Activated naive CD8-positive, alpha-beta T cell treated with anti-CD3 and anti-CD28 coated beads, Interleukin-2, amount 50 U/mL, for 24 hours (primary cell): Measurements from ENCODE around the gene SKIC2.
"Not testable (repeated sequence)": the region's sequence is repeated elsewhere in the genome, so short reads cannot be mapped to it uniquely, and the experiment has no call there.

ENCODE experiments used
- ATAC-seq: fragments of 150-1000 bp; cut with Tn5 transposase; one replicate; pipeline ENCODE4 v1.10.0; 2021
- DNase-seq: peaks from one replicate; pipeline ENCODE4 v3.0.0; 2021
- H3K27ac Mint-ChIP-seq: one replicate; pipeline ENCODE4 v1.8.0; 2021; ENCODE audit warnings: mild to moderate bottlenecking, mixed read lengths
- H3K27me3 Mint-ChIP-seq: one replicate; pipeline ENCODE4 v1.8.0; 2021; ENCODE audit warnings: mixed read lengths
- H3K36me3 Mint-ChIP-seq: one replicate; pipeline ENCODE4 v1.8.0; 2021; ENCODE audit warnings: low read depth, mixed read lengths
- H3K4me1 Mint-ChIP-seq: one replicate; pipeline ENCODE4 v1.8.0; 2021; ENCODE audit warnings: mixed read lengths
- H3K4me3 Mint-ChIP-seq: one replicate; pipeline ENCODE4 v1.8.0; 2021; ENCODE audit warnings: mild to moderate bottlenecking, moderate library complexity, mixed read lengths
- H3K9me3 Mint-ChIP-seq: one replicate; pipeline ENCODE4 v1.8.0; 2021; ENCODE audit warnings: mixed read lengths

SKIC2 gene

DNA sequence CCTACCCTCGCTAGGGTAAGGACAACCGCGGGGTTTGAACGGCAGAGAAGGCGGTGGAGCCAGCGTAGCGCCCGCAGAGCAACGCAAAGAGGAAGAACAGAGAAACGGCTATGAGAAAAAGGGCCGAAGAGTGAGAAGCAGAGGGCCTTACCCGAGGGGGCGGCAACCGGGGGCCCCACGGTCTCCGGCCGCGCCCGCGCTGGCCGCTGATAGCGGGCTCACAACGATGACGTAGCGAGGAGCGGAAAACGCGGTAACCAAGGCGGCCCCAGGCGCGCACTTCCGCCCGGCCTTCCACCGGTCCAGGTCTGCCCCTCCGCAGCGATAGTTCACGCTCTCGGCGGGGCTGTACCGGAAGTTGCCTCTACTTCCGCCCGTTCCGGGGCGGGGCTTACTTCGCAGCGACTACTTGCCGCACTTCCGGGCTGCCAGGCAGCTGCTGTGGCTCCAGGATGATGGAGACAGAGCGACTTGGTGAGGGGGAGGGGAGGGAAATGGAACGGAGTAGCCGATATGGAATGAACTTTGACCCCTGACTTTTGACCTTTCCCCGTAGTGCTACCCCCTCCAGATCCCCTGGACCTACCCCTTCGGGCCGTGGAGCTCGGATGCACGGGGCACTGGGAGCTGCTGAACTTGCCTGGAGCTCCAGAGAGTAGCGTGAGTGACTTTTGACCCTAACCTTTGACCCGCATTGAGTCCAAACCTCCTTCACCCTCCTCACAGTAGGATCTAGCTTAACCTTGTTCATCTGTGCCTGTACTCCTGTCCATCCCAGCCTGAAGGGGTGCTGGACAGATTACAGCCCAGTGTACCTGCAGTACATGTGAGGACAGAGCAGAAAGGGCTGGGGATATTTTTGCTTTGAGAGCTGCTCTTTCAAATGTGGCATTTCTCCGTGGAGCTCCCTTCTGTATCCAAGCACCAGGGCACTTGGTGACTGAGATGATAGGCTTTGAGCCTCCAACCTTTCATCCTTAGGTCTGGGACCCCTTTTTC lies at the start of gene SKIC2, which contains the start of gene NELFE:
SKIC2 (plus strand) TSS at position 435 of the 999 bp plus-strand sequence; CDS start at position 453, 18 bp downstream.
NELFE (minus strand) TSS at position 231 of the 999 bp plus-strand sequence. CDS start 525 bp downstream, outside the sequence.
- peaks cover 51% of the 10 kb centered on the region for H3K36me3 Mint-ChIP-seq
- H3K4me1 Mint-ChIP-seq = peaks cover 34% of the 10 kb centered on the region
- no peaks in the 10 kb centered on the region for H3K9me3 Mint-ChIP-seq
- H3K27me3 Mint-ChIP-seq = no peaks in the 10 kb centered on the region
- ATAC-seq (peak; percentile 100), DNase-seq (peak; percentile 98)
- H3K4me3 Mint-ChIP-seq = peak within 1 kb of the TSS; percentile 98
- peak within 1 kb of the TSS; percentile 93 for H3K27ac Mint-ChIP-seq

DNA sequence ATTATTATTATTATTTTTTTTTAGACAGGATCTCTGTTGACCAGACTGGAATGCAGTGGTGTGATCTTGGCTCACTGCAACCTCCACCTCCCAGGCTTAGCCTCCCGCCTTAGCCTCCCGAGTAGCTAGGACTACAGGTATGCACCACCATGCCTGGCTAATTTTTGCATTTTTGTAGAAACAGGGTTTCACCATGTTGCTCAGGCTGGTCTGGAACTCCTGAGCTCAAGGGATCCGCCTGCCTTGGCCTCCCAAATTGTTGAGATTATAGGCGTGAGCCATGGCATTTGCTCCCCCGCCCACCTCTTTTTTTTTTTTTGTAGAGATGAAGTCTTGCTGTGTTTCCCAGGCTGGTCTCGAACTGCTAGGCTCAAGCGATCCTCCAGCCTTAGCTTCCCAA lies 49.7 kb upstream of the SKIC2 start:
- H3K27ac Mint-ChIP-seq, H3K9me3 Mint-ChIP-seq, ATAC-seq: not testable (repeated sequence)

DNA sequence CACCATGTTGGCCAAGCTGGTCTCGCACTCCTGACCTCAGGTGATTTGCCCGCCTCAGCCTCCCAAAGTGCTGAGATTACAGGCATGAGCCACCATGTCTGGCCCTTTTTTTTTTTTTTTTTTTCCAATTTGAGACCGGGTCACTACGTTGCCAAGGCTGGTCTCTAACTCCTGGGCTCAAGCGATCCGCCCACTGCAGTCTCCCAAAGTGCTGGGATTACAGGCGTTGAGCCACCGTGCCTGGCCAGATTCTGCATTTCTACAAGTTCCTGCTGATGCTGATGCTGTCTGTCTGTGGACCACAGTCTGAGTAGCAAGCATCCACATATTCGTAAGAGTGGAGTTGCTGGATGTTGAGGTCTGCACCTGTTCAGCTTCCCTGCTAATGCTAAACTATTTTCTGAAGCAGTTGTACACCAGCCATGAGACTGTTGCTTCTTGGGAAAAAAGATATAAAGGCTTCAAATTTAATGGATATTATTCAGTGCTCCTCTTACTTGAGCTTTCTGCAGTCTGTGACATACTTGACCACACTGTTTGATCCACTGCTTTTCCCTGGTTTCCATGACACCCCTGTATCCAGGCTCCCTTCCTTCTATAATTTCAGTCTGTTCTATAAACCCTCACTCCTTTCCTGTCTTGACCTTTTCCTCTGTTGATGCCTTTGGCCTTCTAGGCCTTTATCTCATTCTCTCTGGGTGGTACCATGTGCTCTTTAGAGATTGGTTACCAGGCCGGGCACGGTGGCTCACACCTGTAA lies 47.0 kb upstream of the SKIC2 start:
- ATAC-seq (no peak), DNase-seq (no peak)
- H3K9me3 Mint-ChIP-seq = no peaks in the 10 kb centered on the region
- H3K36me3 Mint-ChIP-seq = no peaks in the 10 kb centered on the region
- H3K4me3 Mint-ChIP-seq = no peak overlapping the region
- H3K4me1 Mint-ChIP-seq = peaks cover 19% of the 10 kb centered on the region
- H3K27me3 Mint-ChIP-seq = peaks cover 13% of the 10 kb centered on the region
- no peak overlapping the region for H3K27ac Mint-ChIP-seq

More for the DNA sequence above, 49.7 kb upstream of the SKIC2 start:
- not testable (repeated sequence) for H3K4me3 Mint-ChIP-seq, H3K36me3 Mint-ChIP-seq, DNase-seq
- Mint-ChIP-seq H3K27me3 (peaks cover 13% of the 10 kb centered on the region), H3K4me1 (peaks cover 19% of the 10 kb centered on the region)

DNA sequence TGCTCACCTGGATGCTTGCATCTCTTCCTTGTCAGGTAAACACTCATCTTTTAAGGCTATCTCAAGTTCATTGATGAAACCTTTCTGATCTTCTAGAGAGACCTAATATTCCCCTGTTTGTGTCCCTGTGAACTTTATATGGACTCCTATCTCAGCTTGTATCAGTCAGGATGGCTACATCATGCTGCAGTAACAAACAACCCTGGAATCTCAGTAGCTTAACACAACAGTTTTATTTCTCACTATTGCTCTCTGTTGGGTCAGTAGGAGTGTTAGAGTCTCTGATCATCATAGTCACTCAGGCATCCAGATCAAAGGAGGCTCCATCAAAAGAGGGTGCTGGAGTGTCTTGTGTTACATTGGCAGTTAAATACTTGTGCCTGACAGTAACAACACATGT lies 43.6 kb upstream of the SKIC2 start:
- Mint-ChIP-seq H3K4me1 (peaks cover 11% of the 10 kb centered on the region), H3K36me3 (no peaks in the 10 kb centered on the region), H3K4me3 (no peak overlapping the region), H3K27ac (no peak overlapping the region), H3K9me3 (no peaks in the 10 kb centered on the region), H3K27me3 (peaks cover 7% of the 10 kb centered on the region)
- ATAC-seq = no peak
- no peak for DNase-seq

DNA sequence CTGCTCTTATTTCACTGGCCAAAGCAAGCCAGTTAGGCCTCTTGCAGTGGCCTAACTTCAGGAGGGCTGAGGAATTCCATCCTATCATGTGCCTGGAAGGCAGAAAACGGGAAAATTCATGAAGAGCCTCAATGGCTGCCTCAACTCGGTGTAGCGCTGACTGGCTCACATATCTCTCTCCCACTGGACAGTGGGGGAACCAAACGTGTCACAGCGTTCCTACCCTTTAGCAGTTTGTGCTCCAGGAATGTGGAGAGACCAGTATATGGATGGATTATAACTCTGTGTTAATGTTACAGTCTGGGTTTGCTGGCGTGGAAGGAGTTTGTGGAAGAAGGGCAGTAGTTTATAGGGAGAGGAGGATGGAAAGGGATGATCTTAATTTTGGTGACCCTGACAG lies 43.2 kb upstream of the SKIC2 start:
- ATAC-seq (no peak), DNase-seq (no peak)
- Mint-ChIP-seq H3K27me3 (peaks cover 7% of the 10 kb centered on the region), H3K27ac (no peak overlapping the region), H3K4me1 (peaks cover 10% of the 10 kb centered on the region), H3K9me3 (no peaks in the 10 kb centered on the region), H3K36me3 (no peaks in the 10 kb centered on the region), H3K4me3 (no peak overlapping the region)

DNA sequence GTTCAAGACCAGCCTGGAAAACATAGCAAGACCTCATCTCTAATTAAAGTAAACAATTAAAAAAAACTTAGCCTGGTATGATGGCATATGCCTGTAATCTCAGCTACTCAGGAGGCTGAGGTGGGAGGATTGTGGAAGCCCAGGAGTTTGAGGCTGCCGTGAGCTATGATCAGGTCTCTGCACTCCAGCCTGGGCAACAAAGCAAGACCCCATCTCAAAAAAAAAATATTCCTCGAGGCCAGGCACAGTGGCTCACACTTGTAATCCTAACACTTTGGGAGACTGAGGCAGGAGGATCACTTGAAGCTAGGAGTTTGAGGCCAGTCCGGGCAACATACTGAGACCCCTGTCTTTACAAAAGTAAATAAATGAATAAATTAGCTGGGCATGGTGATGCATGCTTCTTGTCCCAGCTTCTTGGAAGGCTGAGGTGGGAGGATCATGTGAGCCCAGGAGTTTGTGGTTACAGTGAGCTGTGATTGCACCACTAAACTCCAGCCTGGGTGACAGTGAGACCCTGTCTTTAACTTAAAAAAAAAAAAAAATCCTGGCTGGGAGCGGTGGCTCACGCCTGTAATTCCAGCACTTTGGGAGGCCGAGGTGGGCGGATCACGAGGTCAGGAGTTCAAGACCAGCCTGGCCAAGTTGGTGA lies 40.8 kb upstream of the SKIC2 start:
- H3K4me3 Mint-ChIP-seq = no peak overlapping the region
- peaks cover 5% of the 10 kb centered on the region for H3K27me3 Mint-ChIP-seq
- H3K9me3 Mint-ChIP-seq = no peaks in the 10 kb centered on the region
- H3K27ac Mint-ChIP-seq = no peak overlapping the region
- H3K36me3 Mint-ChIP-seq = no peaks in the 10 kb centered on the region
- no peaks in the 10 kb centered on the region for H3K4me1 Mint-ChIP-seq
- ATAC-seq (no peak), DNase-seq (no peak)

DNA sequence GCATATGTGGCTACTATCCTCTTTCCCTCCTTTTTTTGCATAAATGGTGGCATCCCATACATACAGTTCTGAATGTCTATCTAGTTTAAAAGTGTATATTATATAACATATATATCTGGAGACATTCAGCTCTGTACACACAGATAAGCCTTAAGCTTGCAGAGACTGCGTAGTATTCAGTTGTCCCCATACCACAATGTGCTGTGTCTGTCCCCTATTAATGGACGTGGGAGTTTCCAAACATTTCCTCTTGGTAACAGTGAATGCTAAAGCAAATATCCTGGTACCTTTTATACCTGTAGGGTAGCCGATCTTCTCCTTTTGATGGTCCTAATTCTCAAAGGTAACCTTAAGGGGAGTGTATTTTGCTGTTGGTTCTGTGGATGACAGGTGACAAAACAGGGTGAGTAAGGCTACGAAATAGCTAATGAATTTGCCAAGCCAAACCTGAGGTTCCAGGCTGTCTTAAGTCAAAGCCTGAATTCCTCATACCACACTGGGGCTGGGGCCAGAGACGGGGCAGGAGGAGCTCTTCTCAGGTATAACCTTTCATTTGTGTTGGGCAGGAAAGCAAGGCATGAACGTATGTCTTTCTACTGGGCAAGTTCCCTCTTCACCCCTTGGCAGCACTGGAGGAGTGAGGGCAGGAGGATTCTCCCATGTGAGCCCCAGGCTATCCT lies 39.2 kb upstream of the SKIC2 start:
- DNase-seq (no peak), ATAC-seq (no peak)
- Mint-ChIP-seq H3K27ac (no peak overlapping the region), H3K27me3 (peaks cover 5% of the 10 kb centered on the region), H3K4me3 (no peak overlapping the region), H3K4me1 (no peaks in the 10 kb centered on the region), H3K36me3 (no peaks in the 10 kb centered on the region), H3K9me3 (no peaks in the 10 kb centered on the region)

DNA sequence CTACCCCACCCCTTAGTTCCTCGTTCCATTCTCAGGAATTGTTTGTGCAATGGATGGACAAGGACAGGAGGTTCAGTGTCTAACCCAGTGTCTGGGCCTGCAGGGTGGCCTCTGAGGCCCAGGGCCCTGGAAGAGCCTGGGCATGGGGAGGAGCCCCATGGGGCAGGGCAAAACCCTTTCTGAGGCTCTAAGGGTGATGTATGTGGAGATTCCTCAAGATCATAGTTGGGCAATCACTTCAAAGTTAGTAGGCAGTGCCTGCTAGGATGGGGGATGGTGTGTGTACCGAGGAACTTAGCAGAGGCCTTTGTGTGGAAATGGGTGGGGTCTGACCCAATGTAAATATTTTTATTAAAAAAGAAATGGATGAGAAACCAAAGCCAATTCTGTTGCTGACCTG lies 38.2 kb upstream of the SKIC2 start:
- ATAC-seq (no peak), DNase-seq (no peak)
- Mint-ChIP-seq H3K36me3 (no peaks in the 10 kb centered on the region), H3K9me3 (no peaks in the 10 kb centered on the region), H3K4me3 (no peak overlapping the region), H3K4me1 (no peaks in the 10 kb centered on the region), H3K27me3 (peaks cover 2% of the 10 kb centered on the region), H3K27ac (no peak overlapping the region)

DNA sequence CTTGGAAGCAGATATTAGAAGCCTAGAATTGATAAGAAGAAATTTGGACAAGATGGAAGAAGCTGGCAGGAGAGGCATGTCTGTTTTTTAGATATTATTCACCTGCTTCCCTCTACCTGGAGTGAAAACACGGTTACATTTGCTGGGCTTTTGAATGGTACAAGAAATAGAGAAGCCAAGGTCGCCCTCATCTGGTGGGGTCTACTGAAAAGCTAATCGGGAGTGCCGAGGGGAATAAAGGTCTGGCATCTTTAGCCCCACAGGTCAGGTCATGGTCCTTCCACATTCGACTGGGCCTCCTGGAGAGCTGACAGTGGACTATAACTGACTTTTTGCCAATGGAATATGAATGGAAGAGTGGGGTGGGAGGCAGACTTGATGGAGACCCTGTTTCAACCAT lies 36.0 kb upstream of the SKIC2 start:
- Mint-ChIP-seq H3K27ac (no peak overlapping the region), H3K9me3 (no peaks in the 10 kb centered on the region), H3K36me3 (no peaks in the 10 kb centered on the region), H3K4me1 (no peaks in the 10 kb centered on the region), H3K4me3 (no peak overlapping the region), H3K27me3 (no peaks in the 10 kb centered on the region)
- no peak for ATAC-seq
- peak; percentile 32 for DNase-seq

DNA sequence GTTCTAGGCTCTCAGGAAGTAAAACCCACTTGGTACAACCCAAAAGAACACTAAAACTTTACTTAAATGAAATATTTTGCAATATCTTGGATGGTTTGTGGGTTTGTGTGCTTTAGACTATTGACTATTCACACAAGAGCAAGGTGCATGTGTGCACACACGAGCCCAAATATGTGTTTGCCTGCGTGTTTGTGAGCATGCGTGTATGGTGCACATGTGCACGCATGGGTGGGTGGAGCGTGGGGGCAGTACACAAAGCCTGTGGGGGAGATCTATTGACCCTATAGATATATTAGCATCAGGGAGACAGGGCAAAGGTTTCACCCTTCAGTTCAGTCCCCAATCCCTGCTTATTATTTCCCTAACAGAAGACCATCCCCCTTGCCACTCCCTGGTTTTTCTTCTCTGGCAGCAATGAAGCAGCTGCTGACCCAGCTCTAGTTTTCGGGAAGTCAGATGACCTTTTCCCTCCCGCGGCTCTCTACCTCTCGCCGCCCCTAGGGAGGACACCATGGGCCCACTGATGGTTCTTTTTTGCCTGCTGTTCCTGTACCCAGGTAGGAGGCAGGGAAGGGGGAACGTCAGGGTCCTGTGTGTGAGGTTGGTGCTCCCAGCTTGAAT lies 31.6 kb upstream of the SKIC2 start, which contains the start of gene C2:
C2 (plus strand) TSS at position 476 of the 621 bp plus-strand sequence; CDS start at position 512, 36 bp downstream.
- no peak within 1 kb of the TSS for H3K27ac Mint-ChIP-seq
- no peak for DNase-seq
- H3K9me3 Mint-ChIP-seq = no peaks in the 10 kb centered on the region
- H3K4me1 Mint-ChIP-seq = no peaks in the 10 kb centered on the region
- no peak for ATAC-seq
- no peaks in the 10 kb centered on the region for H3K36me3 Mint-ChIP-seq
- no peak within 1 kb of the TSS for H3K4me3 Mint-ChIP-seq
- no peaks in the 10 kb centered on the region for H3K27me3 Mint-ChIP-seq

DNA sequence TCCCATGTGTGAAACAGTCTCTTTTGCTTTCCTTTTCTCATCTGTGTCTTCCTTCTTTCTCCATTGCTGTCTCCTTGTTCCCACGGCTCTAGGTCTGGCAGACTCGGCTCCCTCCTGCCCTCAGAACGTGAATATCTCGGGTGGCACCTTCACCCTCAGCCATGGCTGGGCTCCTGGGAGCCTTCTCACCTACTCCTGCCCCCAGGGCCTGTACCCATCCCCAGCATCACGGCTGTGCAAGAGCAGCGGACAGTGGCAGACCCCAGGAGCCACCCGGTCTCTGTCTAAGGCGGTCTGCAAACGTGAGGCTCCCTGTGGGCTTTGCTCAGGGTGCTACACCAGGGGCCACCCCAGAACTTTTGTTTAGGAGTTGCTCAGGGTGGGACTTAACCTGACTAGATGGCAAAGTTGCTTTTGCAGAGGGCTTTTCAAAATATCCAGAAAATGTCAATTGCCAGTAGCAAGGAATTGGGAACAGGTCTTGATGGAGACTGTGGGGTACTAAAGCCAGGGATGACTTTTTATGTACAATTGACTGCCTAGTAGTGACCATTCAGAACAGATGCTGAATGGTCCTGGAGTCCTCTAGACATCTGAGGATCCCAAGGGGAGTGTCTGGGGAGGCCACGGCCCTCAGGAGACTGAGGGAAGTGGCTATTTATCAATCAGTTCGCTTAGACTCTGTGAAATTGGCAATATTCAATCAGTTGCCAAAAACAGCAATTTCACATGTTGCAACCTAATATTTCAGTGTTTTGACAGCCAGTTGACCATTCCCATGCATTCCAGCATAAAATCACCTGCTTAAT lies 30.9 kb upstream of the SKIC2 start:
- H3K27me3 Mint-ChIP-seq = no peaks in the 10 kb centered on the region

DNA sequence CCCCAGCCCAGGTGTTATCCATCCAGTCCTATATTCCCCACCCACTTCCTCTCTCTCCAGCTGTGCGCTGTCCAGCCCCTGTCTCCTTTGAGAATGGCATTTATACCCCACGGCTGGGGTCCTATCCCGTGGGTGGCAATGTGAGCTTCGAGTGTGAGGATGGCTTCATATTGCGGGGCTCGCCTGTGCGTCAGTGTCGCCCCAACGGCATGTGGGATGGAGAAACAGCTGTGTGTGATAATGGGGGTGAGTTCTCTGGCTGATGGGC lies 30.4 kb upstream of the SKIC2 start:
- Mint-ChIP-seq H3K36me3 (no peaks in the 10 kb centered on the region), H3K4me1 (no peaks in the 10 kb centered on the region), H3K27me3 (no peaks in the 10 kb centered on the region), H3K4me3 (no peak overlapping the region), H3K9me3 (no peaks in the 10 kb centered on the region), H3K27ac (no peak overlapping the region)
- DNase-seq (no peak), ATAC-seq (no peak)

More for the DNA sequence above, 30.9 kb upstream of the SKIC2 start:
- no peaks in the 10 kb centered on the region for H3K4me1 Mint-ChIP-seq
- DNase-seq (no peak), ATAC-seq (no peak)
- H3K27ac Mint-ChIP-seq = no peak overlapping the region
- no peaks in the 10 kb centered on the region for H3K9me3 Mint-ChIP-seq
- no peak overlapping the region for H3K4me3 Mint-ChIP-seq
- H3K36me3 Mint-ChIP-seq = no peaks in the 10 kb centered on the region

DNA sequence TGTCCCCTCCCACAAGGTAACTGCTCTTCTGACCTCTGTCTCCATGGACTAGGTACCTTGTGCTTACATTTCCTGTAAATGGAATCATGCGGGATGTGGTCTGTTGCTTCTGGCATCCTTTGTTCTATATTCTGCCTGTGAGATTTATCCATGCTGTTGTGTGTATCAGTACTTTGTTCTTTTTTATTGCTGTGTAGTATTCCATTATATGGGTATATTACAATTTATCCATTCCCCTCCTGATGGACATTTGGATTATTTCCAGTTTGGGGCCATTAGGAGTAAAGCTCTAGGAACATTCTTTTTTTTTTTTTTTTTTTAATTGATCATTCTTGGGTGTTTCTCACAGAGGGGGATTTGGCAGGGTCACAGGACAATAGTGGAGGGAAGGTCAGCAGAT lies 28.0 kb upstream of the SKIC2 start:
- H3K4me1 Mint-ChIP-seq = no peaks in the 10 kb centered on the region

More for the DNA sequence above, 28.0 kb upstream of the SKIC2 start:
- no peak overlapping the region for H3K27ac Mint-ChIP-seq
- no peaks in the 10 kb centered on the region for H3K36me3 Mint-ChIP-seq
- H3K27me3 Mint-ChIP-seq = no peaks in the 10 kb centered on the region
- no peaks in the 10 kb centered on the region for H3K9me3 Mint-ChIP-seq
- H3K4me3 Mint-ChIP-seq = no peak overlapping the region
- DNase-seq = no peak
- ATAC-seq = no peak
